T1000 (cell line): ENCODE results near the gene PDZD7.

Source experiments
- DNase-seq: peaks from one replicate; lab custom pipeline; 2025; ENCODE audit warnings: mixed read lengths; lab: John Stamatoyannopoulos, UW

Gene PDZD7

GRCh38 chr10:101018600-101019439, 12.1 kb downstream of the PDZD7 start:
- DNase-seq: peak; percentile 84

GRCh38 chr10:101018118-101018599, 12.8 kb downstream of the PDZD7 start:
- DNase-seq: no peak

GRCh38 chr10:101016814-101017213, 14.1 kb downstream of the PDZD7 start:
- no peak for DNase-seq

GRCh38 chr10:101015582-101015973, 15.4 kb downstream of the PDZD7 start:
- DNase-seq: no peak

- peak; percentile 21 for DNase-seq
Observed at GRCh38 chr10:101014966-101015581, 15.9 kb downstream of the PDZD7 start.

- peak; percentile 68 for DNase-seq
Observed at GRCh38 chr10:101014230-101014884, 16.6 kb downstream of the PDZD7 start.

- DNase-seq: no peak
Observed at GRCh38 chr10:101013365-101013825, 17.5 kb downstream of the PDZD7 start.

- DNase-seq: peak; percentile 91
Observed at GRCh38 chr10:101012525-101013364, 18.2 kb downstream of the PDZD7 start.

- DNase-seq: no peak
Observed at GRCh38 chr10:101011517-101012423, 19.2 kb downstream of the PDZD7 start.

- DNase-seq: no peak
Observed at GRCh38 chr10:101010329-101010728, 20.6 kb downstream of the PDZD7 start.

GRCh38 chr10:101008823-101009423, 22.0 kb downstream of the PDZD7 start:
- no peak for DNase-seq

- DNase-seq: no peak
Observed at GRCh38 chr10:101007915-101008822, 22.8 kb downstream of the PDZD7 start.

GRCh38 chr10:101007099-101007711, 23.7 kb downstream of the PDZD7 start:
- no peak for DNase-seq

GRCh38 chr10:101006593-101007098, 24.3 kb downstream of the PDZD7 start:
- no peak for DNase-seq

- no peak for DNase-seq
Observed at GRCh38 chr10:101005869-101006567, 24.9 kb downstream of the PDZD7 start.

GRCh38 chr10:101005361-101005760, 25.6 kb downstream of the PDZD7 start:
- DNase-seq: no peak

GRCh38 chr10:101003639-101004206, 27.2 kb downstream of the PDZD7 start:
- DNase-seq: no peak
